ENCODE results near the gene RAB11FIP4.

RAB11FIP4 gene

DNA sequence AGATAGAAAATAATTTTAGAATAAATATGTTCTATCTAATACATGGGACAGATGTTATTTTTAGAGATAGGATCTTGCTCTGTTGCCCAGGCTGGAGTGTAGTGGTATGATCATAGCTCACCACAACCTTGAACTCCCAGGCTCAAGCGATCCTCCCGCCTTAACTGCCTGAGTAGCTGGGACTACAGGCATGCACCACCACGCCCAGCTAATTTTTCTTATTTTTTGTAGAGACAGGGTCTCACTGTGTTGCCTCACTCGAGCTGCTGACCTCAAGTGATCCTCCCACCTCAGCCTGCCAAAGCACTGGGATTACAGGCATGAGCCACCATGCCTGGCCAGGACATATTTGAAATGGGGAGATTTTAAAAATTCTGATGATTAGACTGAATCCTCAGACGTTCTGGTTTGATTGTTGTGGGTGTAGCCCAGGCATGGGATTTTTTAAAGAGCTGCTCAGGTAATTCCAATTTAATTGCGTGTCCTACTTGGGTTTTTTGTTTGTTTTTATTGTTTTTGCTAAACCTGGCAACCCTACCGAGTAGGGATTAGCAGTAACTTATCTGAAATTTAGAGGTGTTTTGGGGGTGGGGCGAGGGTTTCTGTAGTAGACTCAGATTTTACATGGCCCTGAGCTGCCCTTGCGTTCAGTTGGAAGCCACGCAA, 142.9 kb downstream of the RAB11FIP4 start:
- TF ChIP-seq, protein P1, sequence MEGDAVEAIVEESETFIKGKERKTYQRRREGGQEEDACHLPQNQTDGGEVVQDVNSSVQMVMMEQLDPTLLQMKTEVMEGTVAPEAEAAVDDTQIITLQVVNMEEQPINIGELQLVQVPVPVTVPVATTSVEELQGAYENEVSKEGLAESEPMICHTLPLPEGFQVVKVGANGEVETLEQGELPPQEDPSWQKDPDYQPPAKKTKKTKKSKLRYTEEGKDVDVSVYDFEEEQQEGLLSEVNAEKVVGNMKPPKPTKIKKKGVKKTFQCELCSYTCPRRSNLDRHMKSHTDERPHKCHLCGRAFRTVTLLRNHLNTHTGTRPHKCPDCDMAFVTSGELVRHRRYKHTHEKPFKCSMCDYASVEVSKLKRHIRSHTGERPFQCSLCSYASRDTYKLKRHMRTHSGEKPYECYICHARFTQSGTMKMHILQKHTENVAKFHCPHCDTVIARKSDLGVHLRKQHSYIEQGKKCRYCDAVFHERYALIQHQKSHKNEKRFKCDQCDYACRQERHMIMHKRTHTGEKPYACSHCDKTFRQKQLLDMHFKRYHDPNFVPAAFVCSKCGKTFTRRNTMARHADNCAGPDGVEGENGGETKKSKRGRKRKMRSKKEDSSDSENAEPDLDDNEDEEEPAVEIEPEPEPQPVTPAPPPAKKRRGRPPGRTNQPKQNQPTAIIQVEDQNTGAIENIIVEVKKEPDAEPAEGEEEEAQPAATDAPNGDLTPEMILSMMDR (IDR thresholded peaks at IDR 0.05; ENCODE audit: borderline replicate concordance, insufficient read depth, low read depth, low read length): no peak

DNA sequence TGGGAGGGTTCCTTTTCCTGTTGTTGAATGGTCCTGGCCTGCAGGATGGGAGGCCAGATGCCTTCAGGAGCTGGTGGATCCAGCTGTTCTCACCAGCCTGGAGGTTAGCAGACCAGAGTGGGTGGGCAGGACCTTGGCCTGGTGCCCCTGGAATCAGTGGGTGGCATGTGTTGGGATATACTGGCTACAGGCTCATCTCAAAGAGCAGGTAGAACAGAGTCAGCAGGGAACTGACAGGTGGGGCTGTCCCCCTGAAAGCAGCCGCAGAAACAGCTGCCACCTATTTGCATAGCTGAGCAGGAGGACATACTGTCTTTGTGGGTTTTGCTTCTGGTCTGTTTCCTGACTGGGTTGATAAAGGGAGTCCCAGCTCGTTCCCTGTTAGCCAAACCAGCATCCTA, 144.1 kb downstream of the RAB11FIP4 start:
- no peak overlapping the region for H3K4me3 ChIP-seq (ENCODE audit: low read depth, low read length)
- TF ChIP-seq, protein P1 (IDR thresholded peaks at IDR 0.05; ENCODE audit: borderline replicate concordance, insufficient read depth, low read depth, low read length): no peak

More for the DNA sequence above, 142.9 kb downstream of the RAB11FIP4 start:
- H3K4me3 ChIP-seq (ENCODE audit: low read depth, low read length): no peak overlapping the region

DNA sequence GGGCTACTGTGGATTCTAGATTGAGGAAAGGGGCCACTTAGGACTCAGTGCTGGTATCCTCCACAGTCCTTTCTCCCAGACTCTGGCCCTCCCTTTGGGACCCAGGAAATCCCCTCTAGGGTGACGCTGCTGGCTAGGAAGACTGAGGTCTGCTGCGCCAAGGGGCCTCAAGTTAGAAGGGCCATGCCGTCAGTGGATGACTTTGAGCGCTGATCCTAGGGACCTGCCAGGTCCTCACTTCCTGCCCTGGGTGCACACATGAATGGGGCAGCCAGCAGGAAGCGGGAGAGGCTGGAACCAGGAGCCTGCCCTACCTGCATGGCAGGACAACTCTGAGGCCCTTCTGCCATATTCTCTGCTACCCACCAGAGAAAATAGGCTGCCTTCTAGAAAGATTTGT, 145.0 kb downstream of the RAB11FIP4 start:
- no peak overlapping the region for H3K4me3 ChIP-seq (ENCODE audit: low read depth, low read length)
- TF ChIP-seq, protein P1 (IDR thresholded peaks at IDR 0.05; ENCODE audit: borderline replicate concordance, insufficient read depth, low read depth, low read length): no peak

DNA sequence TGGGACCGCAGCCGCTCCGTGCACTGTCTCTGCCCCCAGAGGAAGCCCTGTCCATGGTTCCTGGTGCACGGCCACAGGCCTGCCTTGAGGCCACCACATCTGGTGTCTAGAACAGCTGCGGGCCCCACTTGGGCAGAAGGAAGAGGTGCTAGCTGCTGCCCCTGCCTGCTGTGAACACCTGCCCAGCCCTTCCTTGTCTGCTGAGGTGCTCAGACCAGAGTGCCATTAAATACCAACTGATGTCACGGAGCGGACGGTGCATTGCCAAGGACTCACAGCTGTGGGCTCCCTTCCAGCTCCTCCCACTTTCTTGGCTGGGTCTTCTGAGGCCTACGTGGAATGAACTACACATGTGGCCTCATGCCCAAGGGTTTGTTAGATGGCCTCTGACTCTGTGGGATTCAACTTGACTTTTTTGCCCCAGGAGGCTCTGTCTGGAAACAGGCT, 146.1 kb downstream of the RAB11FIP4 start:
- no peak overlapping the region for H3K4me3 ChIP-seq (ENCODE audit: low read depth, low read length)
- TF ChIP-seq, protein P1 (IDR thresholded peaks at IDR 0.05; ENCODE audit: borderline replicate concordance, insufficient read depth, low read depth, low read length): no peak

DNA sequence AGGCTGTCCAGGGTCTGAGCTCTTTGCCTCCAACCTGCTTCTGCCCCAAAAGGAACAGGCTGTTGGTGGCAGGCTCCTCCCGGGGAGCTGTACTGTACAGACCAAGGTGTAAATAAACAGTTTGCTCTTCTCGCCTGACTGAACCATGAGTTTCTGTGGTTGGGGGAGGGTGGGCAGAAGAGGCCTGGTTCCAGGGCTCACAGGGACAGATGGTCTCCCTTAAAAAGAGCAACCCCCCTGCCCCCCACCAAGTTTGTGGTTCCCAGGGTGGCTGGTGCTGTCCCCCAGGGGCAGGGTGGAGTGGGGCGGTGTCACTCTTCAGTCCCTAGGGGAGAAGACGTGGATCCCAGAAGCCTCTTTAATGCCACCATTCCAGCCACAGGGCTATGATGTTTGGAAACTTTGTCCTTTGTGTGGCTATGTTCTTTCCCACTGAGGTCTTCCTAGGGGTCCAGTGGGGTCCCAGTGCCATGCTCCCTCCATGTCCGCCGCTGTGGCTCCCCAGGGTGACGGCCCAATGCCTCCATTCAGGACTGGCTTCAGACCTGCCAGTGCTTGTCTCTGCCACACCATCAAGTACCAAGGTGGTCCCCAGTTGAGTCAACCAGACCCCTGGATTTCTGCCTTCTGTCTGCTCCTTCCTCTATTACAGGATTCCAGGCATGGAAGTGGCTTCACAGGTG, 146.7 kb downstream of the RAB11FIP4 start:
- no peak overlapping the region for H3K4me3 ChIP-seq (ENCODE audit: low read depth, low read length)
- TF ChIP-seq, protein P1 (IDR thresholded peaks at IDR 0.05; ENCODE audit: borderline replicate concordance, insufficient read depth, low read depth, low read length): no peak

DNA sequence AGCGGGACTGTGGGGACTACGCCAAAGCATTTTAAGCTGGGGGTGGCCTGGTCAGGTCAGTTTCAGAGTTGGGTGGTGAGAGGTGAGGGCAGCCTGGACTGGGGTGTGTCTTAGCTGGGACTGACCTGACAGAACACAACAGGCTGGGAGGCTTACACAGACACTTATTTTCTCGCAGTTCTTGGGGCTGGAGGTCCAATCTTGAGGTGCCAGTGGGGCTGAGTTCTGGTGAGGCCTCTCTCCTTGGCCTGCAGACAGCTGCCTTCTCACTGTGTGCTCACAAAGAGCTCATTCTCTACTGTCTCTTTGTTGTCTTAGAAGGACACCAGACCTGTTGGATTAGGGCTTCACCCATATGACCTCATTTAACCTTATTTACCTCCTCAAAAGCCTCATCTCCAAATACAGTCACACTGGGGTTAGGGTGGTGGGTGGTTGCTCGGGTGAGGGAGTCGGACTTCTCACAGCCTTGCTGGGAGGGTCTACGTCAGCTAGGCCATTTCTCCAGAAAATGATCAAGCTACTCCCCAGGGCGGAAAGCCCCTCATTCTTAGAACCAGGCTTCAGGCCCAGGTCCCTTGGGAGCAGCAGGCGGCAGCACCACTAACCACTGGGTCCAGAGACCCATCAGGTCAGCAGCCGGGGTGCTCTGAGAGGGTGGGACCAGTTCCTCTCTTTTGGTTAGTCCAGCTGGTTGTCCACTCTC, 149.3 kb downstream of the RAB11FIP4 start:
- TF ChIP-seq, protein P1 (IDR thresholded peaks at IDR 0.05; ENCODE audit: borderline replicate concordance, insufficient read depth, low read depth, low read length): no peak
- H3K4me3 ChIP-seq (ENCODE audit: low read depth, low read length): no peak overlapping the region

Measured in GM12875 (cell line).